ENCODE measurements around the gene ANKRD29.

The ANKRD29 gene

GRCh38 chr18:23702606-23703005, 39.9 kb upstream of the ANKRD29 start:
- Histone ChIP-seq H3K9me3 (ENCODE audit: low read length) (no peaks in the 10 kb centered on the region), H3K4me2 (ENCODE audit: low read length) (no peak overlapping the region), H2AFZ (ENCODE audit: low read length) (no peak overlapping the region), H3K36me3 (ENCODE audit: insufficient read depth, low read length) (no peaks in the 10 kb centered on the region), H3K9ac (ENCODE audit: low read length) (no peak overlapping the region), H3K9me2 (ENCODE audit: low read depth, low read length) (no peaks in the 10 kb centered on the region), H3F3A (ENCODE audit: insufficient read depth, low read length) (no peaks in the 10 kb centered on the region), H4K20me1 (ENCODE audit: insufficient read depth, low read length) (no peaks in the 10 kb centered on the region), H3K27ac (ENCODE audit: low read depth, low read length, poor library complexity, severe bottlenecking) (no peak overlapping the region), H3K4me3 (ENCODE audit: low read depth, low read length, poor library complexity, severe bottlenecking) (no peak overlapping the region), H3K4me1 (ENCODE audit: insufficient read depth, low read length, severe bottlenecking) (no peaks in the 10 kb centered on the region), H3K79me2 (ENCODE audit: insufficient read depth, low read length) (no peaks in the 10 kb centered on the region), H3K27me3 (ENCODE audit: insufficient read depth, low read length) (no peaks in the 10 kb centered on the region; the same call in 1 of the 2 replicates)
- TF ChIP-seq EZH2 (IDR thresholded peaks at IDR 0.05; ENCODE audit: borderline replicate concordance, low read length) (no peak), CTCF (IDR thresholded peaks at IDR 0.05; ENCODE audit: low read length) (no peak)

GRCh38 chr18:23701544-23702064, 38.9 kb upstream of the ANKRD29 start:
- Histone ChIP-seq H3K27me3 (ENCODE audit: insufficient read depth, low read length) (no peaks in the 10 kb centered on the region), H3K9me3 (ENCODE audit: low read length) (no peaks in the 10 kb centered on the region), H3K4me3 (ENCODE audit: low read depth, low read length, poor library complexity, severe bottlenecking) (no peak overlapping the region), H3K27ac (ENCODE audit: low read depth, low read length, poor library complexity, severe bottlenecking) (no peak overlapping the region), H2AFZ (ENCODE audit: low read length) (no peak overlapping the region), H3K9me2 (ENCODE audit: low read depth, low read length) (no peaks in the 10 kb centered on the region), H3K36me3 (ENCODE audit: insufficient read depth, low read length) (no peaks in the 10 kb centered on the region), H3F3A (ENCODE audit: insufficient read depth, low read length) (no peaks in the 10 kb centered on the region), H3K79me2 (ENCODE audit: insufficient read depth, low read length) (no peaks in the 10 kb centered on the region), H4K20me1 (ENCODE audit: insufficient read depth, low read length) (no peaks in the 10 kb centered on the region), H3K4me2 (ENCODE audit: low read length) (no peak overlapping the region), H3K4me1 (ENCODE audit: insufficient read depth, low read length, severe bottlenecking) (no peaks in the 10 kb centered on the region), H3K9ac (ENCODE audit: low read length) (no peak overlapping the region)
- TF ChIP-seq CTCF (IDR thresholded peaks at IDR 0.05; ENCODE audit: low read length) (no peak), EZH2 (IDR thresholded peaks at IDR 0.05; ENCODE audit: borderline replicate concordance, low read length) (no peak)

- no peak overlapping the region for H3K4me2 ChIP-seq (ENCODE audit: low read length)
- H3K9me3 ChIP-seq (ENCODE audit: low read length) = no peaks in the 10 kb centered on the region
- no peaks in the 10 kb centered on the region for H3K36me3 ChIP-seq (ENCODE audit: insufficient read depth, low read length)
- H3K4me1 ChIP-seq (ENCODE audit: insufficient read depth, low read length, severe bottlenecking) = no peaks in the 10 kb centered on the region
- no peaks in the 10 kb centered on the region for H3K79me2 ChIP-seq (ENCODE audit: insufficient read depth, low read length)
- H4K20me1 ChIP-seq (ENCODE audit: insufficient read depth, low read length) = no peaks in the 10 kb centered on the region
- H3K27ac ChIP-seq (ENCODE audit: low read depth, low read length, poor library complexity, severe bottlenecking) = no peak overlapping the region
- no peaks in the 10 kb centered on the region for H3K27me3 ChIP-seq (ENCODE audit: insufficient read depth, low read length)
- H3K9me2 ChIP-seq (ENCODE audit: low read depth, low read length) = no peaks in the 10 kb centered on the region
- H2AFZ ChIP-seq (ENCODE audit: low read length) = no peak overlapping the region
- no peak overlapping the region for H3K4me3 ChIP-seq (ENCODE audit: low read depth, low read length, poor library complexity, severe bottlenecking)
- no peak for TF ChIP-seq CTCF (IDR thresholded peaks at IDR 0.05; ENCODE audit: low read length)
- no peak for TF ChIP-seq EZH2 (IDR thresholded peaks at IDR 0.05; ENCODE audit: borderline replicate concordance, low read length)
- H3K9ac ChIP-seq (ENCODE audit: low read length) = no peak overlapping the region
- no peaks in the 10 kb centered on the region for H3F3A ChIP-seq (ENCODE audit: insufficient read depth, low read length)
These were observed 38.3 kb upstream of the ANKRD29 start for GRCh38 chr18:23701017-23701416.

Measured in OCI-LY1 (cell line).